Measurements from ENCODE around the gene ING3.

GRCh38 chr7:120981117-120981516 lies 30.5 kb downstream of the ING3 start:
- TF ChIP-seq EP300 (IDR thresholded peaks at IDR 0.05) (no peak), CTCF (IDR thresholded peaks at IDR 0.05) (no peak), POLR2AphosphoS5 (IDR thresholded peaks at IDR 0.05) (no peak)
